GM06990 (cell line): ENCODE results near the gene TRPM3.

Experiments used
- DNase-seq: peaks from one replicate; pipeline ENCODE4 v3.0.0-alpha.2; 2011; ENCODE audit not compliant: insufficient read length; ENCODE audit errors: extremely low read depth
- H3K27me3 ChIP-seq: replicated peaks from 2 replicates; pipeline ENCODE4 v1.6.0; 2011; ENCODE audit warnings: low read length; ENCODE audit not compliant: control insufficient read depth, insufficient read depth
- H3K36me3 ChIP-seq: 2 replicates; pipeline ENCODE4 v1.5.1; 2011; ENCODE audit warnings: low read length; ENCODE audit not compliant: control insufficient read depth, insufficient read depth
- H3K4me3 ChIP-seq: replicated peaks from 2 replicates; pipeline ENCODE4 v1.5.1; 2011; ENCODE audit warnings: low read depth, mild to moderate bottlenecking, control low read depth, low read length
- TF ChIP-seq, protein P1 (sequence below): IDR thresholded peaks from 2 replicates; pipeline ENCODE4 v1.5.1; 2011; ENCODE audit warnings: low read length, control low read depth, mild to moderate bottlenecking, inconsistent platforms; ENCODE audit not compliant: insufficient read depth, poor library complexity, severe bottlenecking

The TRPM3 gene

DNA sequence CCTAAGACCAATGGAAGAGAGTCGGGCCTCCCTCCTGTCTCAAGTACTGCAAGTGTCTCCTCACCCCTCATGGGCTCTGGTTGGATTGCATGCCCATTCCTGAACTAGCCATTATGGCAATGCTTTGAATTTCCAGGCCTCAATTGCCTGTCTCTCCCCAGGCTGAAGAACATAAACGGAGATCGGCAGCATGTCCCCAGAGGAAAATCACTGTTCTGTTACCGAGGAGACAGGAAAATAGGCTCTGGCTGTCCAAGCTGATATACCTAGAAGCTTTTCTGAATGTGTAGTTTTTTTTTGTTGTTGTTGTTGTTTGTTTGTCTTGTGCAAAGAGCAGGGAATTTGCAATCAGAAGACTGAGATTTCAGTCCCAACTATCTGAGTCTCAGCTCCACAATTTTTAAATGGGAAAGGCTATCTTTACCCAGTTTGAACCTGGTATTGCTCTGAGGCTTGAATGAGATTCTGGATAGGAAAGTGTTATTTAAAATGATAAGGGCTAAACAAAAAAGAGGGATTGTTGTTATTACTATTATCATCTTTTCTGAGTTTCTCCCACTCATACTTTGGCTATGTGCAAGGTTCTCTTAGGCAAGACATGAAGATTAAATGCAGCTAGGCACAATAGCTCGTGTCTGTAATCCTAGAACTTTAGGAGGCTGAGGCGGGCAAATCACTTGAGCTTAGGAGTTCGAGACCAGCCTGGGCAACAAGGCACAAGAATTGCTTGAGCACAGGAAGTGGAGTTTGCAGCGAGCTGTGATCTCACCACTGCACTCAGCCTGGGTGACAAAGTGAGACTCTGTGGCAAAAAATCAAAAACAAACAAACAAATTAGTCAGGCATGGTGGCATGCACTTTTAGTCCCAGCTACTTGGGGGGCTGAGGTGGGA lies 629.7 kb downstream of the TRPM3 start:
- H3K4me3 ChIP-seq: no peak overlapping the region
- DNase-seq: no peak
- TF ChIP-seq, protein P1, sequence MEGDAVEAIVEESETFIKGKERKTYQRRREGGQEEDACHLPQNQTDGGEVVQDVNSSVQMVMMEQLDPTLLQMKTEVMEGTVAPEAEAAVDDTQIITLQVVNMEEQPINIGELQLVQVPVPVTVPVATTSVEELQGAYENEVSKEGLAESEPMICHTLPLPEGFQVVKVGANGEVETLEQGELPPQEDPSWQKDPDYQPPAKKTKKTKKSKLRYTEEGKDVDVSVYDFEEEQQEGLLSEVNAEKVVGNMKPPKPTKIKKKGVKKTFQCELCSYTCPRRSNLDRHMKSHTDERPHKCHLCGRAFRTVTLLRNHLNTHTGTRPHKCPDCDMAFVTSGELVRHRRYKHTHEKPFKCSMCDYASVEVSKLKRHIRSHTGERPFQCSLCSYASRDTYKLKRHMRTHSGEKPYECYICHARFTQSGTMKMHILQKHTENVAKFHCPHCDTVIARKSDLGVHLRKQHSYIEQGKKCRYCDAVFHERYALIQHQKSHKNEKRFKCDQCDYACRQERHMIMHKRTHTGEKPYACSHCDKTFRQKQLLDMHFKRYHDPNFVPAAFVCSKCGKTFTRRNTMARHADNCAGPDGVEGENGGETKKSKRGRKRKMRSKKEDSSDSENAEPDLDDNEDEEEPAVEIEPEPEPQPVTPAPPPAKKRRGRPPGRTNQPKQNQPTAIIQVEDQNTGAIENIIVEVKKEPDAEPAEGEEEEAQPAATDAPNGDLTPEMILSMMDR: no peak

DNA sequence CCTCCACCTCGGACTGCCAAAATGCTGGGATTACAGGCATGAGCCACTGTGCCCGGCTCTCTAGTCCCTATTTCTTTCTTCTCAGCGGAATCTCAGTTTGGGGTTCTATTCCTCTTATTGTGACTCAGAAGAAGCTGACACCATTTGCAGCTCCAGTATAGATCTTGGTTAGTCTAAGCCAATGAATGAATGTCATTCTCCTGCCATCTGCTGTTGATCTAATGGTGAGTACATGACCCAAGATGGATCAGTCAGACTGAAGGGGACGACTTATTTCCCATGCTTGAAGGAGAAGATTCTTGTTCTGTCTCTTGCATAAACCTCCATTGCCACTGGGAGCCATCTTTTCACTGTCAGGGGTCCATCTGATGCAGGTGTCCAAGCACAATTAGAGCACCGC lies 630.9 kb downstream of the TRPM3 start:
- Histone ChIP-seq H3K4me3 (no peak overlapping the region), H3K36me3 (no peaks in the 10 kb centered on the region), H3K27me3 (no peaks in the 10 kb centered on the region; the same call in 1 of the 2 replicates)
- no peak for DNase-seq
- TF ChIP-seq, protein P1: no peak

More for the DNA sequence above, 629.7 kb downstream of the TRPM3 start:
- H3K36me3 ChIP-seq: no peaks in the 10 kb centered on the region
- no peaks in the 10 kb centered on the region; the same call in 1 of the 2 replicates for H3K27me3 ChIP-seq

DNA sequence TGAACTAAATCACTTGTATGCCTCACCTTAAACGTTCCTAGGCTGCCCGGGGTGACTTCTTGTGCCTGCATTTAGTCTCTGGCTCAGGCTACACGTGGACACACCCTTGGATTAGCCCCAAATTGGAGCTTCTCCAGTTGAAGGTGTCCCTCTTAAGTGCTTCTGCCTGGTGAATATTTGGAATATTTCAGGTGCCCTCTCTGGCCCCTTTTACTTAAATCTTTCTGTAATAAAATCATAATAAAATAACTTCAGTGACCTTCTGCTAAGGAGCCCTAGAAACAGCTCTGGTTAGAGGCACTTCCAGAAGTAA lies 632.7 kb downstream of the TRPM3 start:
- DNase-seq: no peak
- TF ChIP-seq, protein P1: no peak
- no peaks in the 10 kb centered on the region for H3K27me3 ChIP-seq
- no peak overlapping the region for H3K4me3 ChIP-seq
- H3K36me3 ChIP-seq: no peaks in the 10 kb centered on the region

DNA sequence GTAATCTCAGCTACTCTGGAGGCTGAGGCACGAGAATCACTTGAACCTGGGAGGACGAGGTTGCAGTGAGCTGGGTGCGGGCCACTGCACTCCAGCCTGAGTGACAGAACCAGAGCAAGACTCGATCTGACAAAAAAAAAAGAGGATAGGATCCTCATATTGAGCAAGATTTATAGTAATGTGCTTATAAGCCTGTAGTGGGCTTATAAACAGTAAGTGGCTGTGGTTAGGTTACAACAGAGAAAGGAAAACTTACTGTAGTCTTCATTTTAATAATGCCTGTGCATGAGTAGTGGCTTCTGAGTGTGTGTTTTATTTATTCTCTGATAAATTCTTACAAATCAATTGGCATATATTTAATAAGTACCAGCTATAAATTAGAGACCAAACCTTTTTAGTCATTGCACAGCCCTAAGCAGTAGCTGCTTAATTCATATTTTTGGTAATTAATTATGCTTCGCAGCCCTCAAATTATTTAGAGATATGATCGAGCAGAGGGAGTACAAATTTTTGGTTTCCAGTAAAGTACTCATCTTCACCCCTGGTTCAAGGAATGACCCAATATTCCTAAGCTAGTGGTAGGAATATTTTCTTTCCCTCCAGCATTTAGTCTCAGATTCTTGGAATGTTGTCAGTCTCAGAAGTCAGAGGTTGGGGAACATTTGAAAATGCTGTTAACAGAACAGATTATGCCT lies 633.2 kb downstream of the TRPM3 start:
- TF ChIP-seq, protein P1: no peak
- no peaks in the 10 kb centered on the region for H3K36me3 ChIP-seq
- no peak for DNase-seq

DNA sequence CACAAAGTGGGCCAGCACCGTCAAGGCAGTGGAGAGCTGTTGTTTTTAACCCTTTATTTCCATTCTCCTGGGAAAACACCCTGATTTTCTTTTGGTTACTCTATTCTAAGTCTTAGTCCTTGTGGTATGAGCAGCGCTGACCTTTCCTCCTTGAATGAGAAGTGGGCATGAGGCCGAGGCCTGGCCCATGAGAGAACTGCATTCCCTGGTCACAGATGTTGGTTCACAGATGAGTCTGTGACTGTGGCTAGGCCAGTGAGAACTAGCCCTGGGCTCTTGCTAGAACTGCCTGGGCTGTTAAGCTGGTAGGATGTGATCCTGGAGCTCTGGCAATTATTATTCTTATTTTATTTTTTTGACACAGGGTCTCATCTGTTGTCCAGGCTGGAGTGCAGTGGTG lies 635.3 kb downstream of the TRPM3 start:
- no peaks in the 10 kb centered on the region for H3K36me3 ChIP-seq
- TF ChIP-seq, protein P1: no peak
- no peak for DNase-seq
- H3K4me3 ChIP-seq: no peak overlapping the region
- H3K27me3 ChIP-seq: no peaks in the 10 kb centered on the region

More for the DNA sequence above, 633.2 kb downstream of the TRPM3 start:
- Histone ChIP-seq H3K4me3 (no peak overlapping the region), H3K27me3 (no peaks in the 10 kb centered on the region)
